GM10847 (cell line): ENCODE measurements around the gene KNTC1.

Experiments
- POLR2A ChIP-seq: IDR thresholded peaks from 2 replicates; pipeline ENCODE4 v1.6.1; 2011; ENCODE audit not compliant: insufficient read length; ENCODE audit errors: extremely low read depth

The KNTC1 gene

GRCh38 chr12:122604993-122605392 lies 77.9 kb downstream of the KNTC1 start:
- no peak for TF ChIP-seq POLR2A

GRCh38 chr12:122609732-122610131 lies 82.7 kb downstream of the KNTC1 start:
- no peak for TF ChIP-seq POLR2A

GRCh38 chr12:122610207-122610606 lies 83.2 kb downstream of the KNTC1 start:
- no peak for TF ChIP-seq POLR2A

GRCh38 chr12:122610911-122611310 lies 83.9 kb downstream of the KNTC1 start:
- TF ChIP-seq POLR2A: no peak

GRCh38 chr12:122614839-122615238 lies 87.8 kb downstream of the KNTC1 start:
- no peak for TF ChIP-seq POLR2A

GRCh38 chr12:122615780-122616179 lies 88.7 kb downstream of the KNTC1 start:
- TF ChIP-seq POLR2A: no peak

- TF ChIP-seq POLR2A: no peak
Measured at GRCh38 chr12:122635471-122635870, 108.4 kb downstream of the KNTC1 start.

- no peak for TF ChIP-seq POLR2A
Measured at GRCh38 chr12:122643207-122643805, 116.3 kb downstream of the KNTC1 start.

GRCh38 chr12:122646517-122647217 lies 119.6 kb downstream of the KNTC1 start:
- no peak for TF ChIP-seq POLR2A

GRCh38 chr12:122651520-122652224 lies 124.6 kb downstream of the KNTC1 start:
- TF ChIP-seq POLR2A: no peak

- no peak for TF ChIP-seq POLR2A
Measured at GRCh38 chr12:122656298-122656697, 129.2 kb downstream of the KNTC1 start.

- TF ChIP-seq POLR2A: no peak
Measured at GRCh38 chr12:122659579-122659978, 132.5 kb downstream of the KNTC1 start.

- TF ChIP-seq POLR2A: no peak
Measured at GRCh38 chr12:122661246-122661645, 134.2 kb downstream of the KNTC1 start.

GRCh38 chr12:122661938-122662337 lies 134.9 kb downstream of the KNTC1 start:
- TF ChIP-seq POLR2A: no peak

- TF ChIP-seq POLR2A: no peak
Measured at GRCh38 chr12:122665349-122665748, 138.3 kb downstream of the KNTC1 start.

- TF ChIP-seq POLR2A: no peak
Measured at GRCh38 chr12:122665759-122666158, 138.7 kb downstream of the KNTC1 start.
